A549 (cell line): Measurements from ENCODE around the gene TAS2R16. TPM values are rescaled to one million over a fixed set of nuclear protein-coding genes. Genes with fewer than 3 reads are reported as not detected.

Experiments
- ATAC-seq, 2 experiments: fragments of 200-7000 bp in 1 of 2; fragments of >200 bp in 1 of 2; cut with Nextera tagmentation in 1 of 2; cut with Tn5 transposase in 1 of 2; 3 replicates each; pipeline versions ENCODE4 v1.8.0 to v1.9.1; 2018 to 2020; ENCODE audit warnings: mild to moderate bottlenecking in 1 of 2, moderate library complexity in 1 of 2
- CTCF ChIA-PET: fragments of 300-600 bp; sonication (Branson Sonifier 250); formaldehyde crosslinking; extraction: SDS; loops from one replicate; lab custom pipeline; 2021; ENCODE audit warnings: antibody characterized with exemption, inconsistent platforms; lab: Yijun Ruan, JAX
- POLR2A ChIA-PET: fragments of 350-600 bp; formaldehyde crosslinking; extraction: SDS; loops from one replicate; lab custom pipeline; 2021; ENCODE audit warnings: antibody characterized with exemption, inconsistent platforms; lab: Yijun Ruan, JAX
- DNase-seq, 2 experiments: peaks; one replicate each; pipeline versions ENCODE4 v3.0.0 to v3.0.0-alpha.2; 2011 to 2016; ENCODE audit warnings: low read depth in 1 of 2, low spot score in 1 of 2
- FAIRE-seq: peaks from 2 replicates; lab custom pipeline; 2011; peaks lifted over from hg19 to GRCh38; lab: Jason Lieb, UNC
- H3K27ac ChIP-seq, 2 experiments: fragments of >200 bp; sonication (Bioruptor Twin); formaldehyde crosslinking; 3 replicates each; pipeline ENCODE4 v1.5.1; 2016 to 2017
- H3K4me1 ChIP-seq: fragments of >200 bp; sonication (Bioruptor Twin); formaldehyde crosslinking; 3 replicates; pipeline ENCODE4 v1.6.1; 2016
- H3K4me2 ChIP-seq: fragments of >200 bp; sonication (Bioruptor Twin); formaldehyde crosslinking; 3 replicates; pipeline ENCODE4 v1.6.1; 2016
- H3K4me3 ChIP-seq: fragments of >200 bp; sonication (Bioruptor Twin); formaldehyde crosslinking; 3 replicates; pipeline ENCODE4 v1.5.1; 2016
- H3K9me3 ChIP-seq: fragments of >200 bp; sonication (Bioruptor Twin); formaldehyde crosslinking; 3 replicates; pipeline ENCODE4 v1.6.1; 2016
- BCL3 ChIP-seq: fragments of >200 bp; sonication (Bioruptor Twin); formaldehyde crosslinking; IDR thresholded peaks from 3 replicates; pipeline ENCODE4 v1.6.1; 2016
- BHLHE40 ChIP-seq: IDR thresholded peaks from 2 replicates; pipeline ENCODE4 v1.6.1; 2012; ENCODE audit warnings: low read depth, low read length, inconsistent platforms
- CEBPB ChIP-seq, 2 experiments: fragments of >200 bp in 1 of 2; sonication (Bioruptor Twin) in 1 of 2; formaldehyde crosslinking in 1 of 2; IDR thresholded peaks; 2 replicates each; pipeline ENCODE4 v1.6.1; 2012 to 2016
- CHD2 ChIP-seq: fragments of 150-350 bp; IDR thresholded peaks from 2 replicates; pipeline ENCODE4 v1.6.1; 2014; ENCODE audit warnings: low read length; ENCODE audit not compliant: partially characterized antibody
- CTCF ChIP-seq: fragments of >200 bp; sonication (Bioruptor Twin); formaldehyde crosslinking; IDR thresholded peaks from 3 replicates; pipeline ENCODE4 v1.5.1; 2016
- E2F6 ChIP-seq: IDR thresholded peaks from 2 replicates; pipeline ENCODE4 v1.6.1; 2012; ENCODE audit warnings: low read depth, borderline replicate concordance
- EHF ChIP-seq: fragments of 250-450 bp; sonication (Bioruptor Pico); IDR thresholded peaks from 2 replicates; pipeline ENCODE4 v1.5.0; 2020; ENCODE audit warnings: mild to moderate bottlenecking
- EHMT2 ChIP-seq: fragments of 200-600 bp; sonication (generic); IDR thresholded peaks from 2 replicates; pipeline ENCODE4 v1.6.1; 2016; ENCODE audit warnings: antibody characterized with exemption, low read depth, mild to moderate bottlenecking, moderate library complexity
- GATA3 ChIP-seq: IDR thresholded peaks from 2 replicates; pipeline ENCODE4 v1.6.1; 2012; ENCODE audit warnings: borderline replicate concordance
- HDAC2 ChIP-seq: fragments of 200-600 bp; sonication (generic); IDR thresholded peaks from 2 replicates; pipeline ENCODE4 v1.6.1; 2016
- HOXB13 ChIP-seq: fragments of 250-450 bp; sonication (Bioruptor Pico); IDR thresholded peaks from 2 replicates; pipeline ENCODE4 v1.5.0; 2020; ENCODE audit warnings: low read depth, mild to moderate bottlenecking, moderate library complexity
- KDM5A ChIP-seq: fragments of 200-600 bp; sonication (generic); IDR thresholded peaks from 2 replicates; pipeline ENCODE4 v1.6.1; 2016; ENCODE audit warnings: antibody characterized with exemption, mild to moderate bottlenecking
- MAX ChIP-seq: IDR thresholded peaks from 2 replicates; pipeline ENCODE4 v1.6.1; 2012
- MYC ChIP-seq: IDR thresholded peaks from 2 replicates; pipeline ENCODE4 v1.6.1; 2012; ENCODE audit warnings: mild to moderate bottlenecking, inconsistent platforms, low read length, improper control_type of control experiment, borderline replicate concordance
- NPAS2 ChIP-seq: fragments of 250-450 bp; sonication (Bioruptor Pico); IDR thresholded peaks from 2 replicates; pipeline ENCODE4 v1.8.0; 2022; ENCODE audit warnings: mild to moderate bottlenecking, moderate library complexity, borderline replicate concordance
- NR3C1 ChIP-seq: fragments of >200 bp; sonication (Bioruptor Twin); formaldehyde crosslinking; IDR thresholded peaks from 3 replicates; pipeline ENCODE4 v1.6.1; 2017
- PHF8 ChIP-seq: fragments of 200-600 bp; sonication (generic); IDR thresholded peaks from 2 replicates; pipeline ENCODE4 v1.6.1; 2016; ENCODE audit warnings: low read depth, mild to moderate bottlenecking, antibody characterized with exemption, moderate library complexity, borderline replicate concordance
- POLR2AphosphoS2 ChIP-seq: conservative IDR thresholded peaks from 2 replicates; pipeline ENCODE4 v1.6.1; 2012; ENCODE audit warnings: low read length, improper control_type of control experiment, inconsistent platforms
- RAD21 ChIP-seq, 2 experiments: fragments of >200 bp in 1 of 2; sonication (Bioruptor Twin) in 1 of 2; formaldehyde crosslinking in 1 of 2; IDR thresholded peaks in 1 of 2; conservative IDR thresholded peaks in 1 of 2; 2 replicates in 1 of 2; 3 replicates in 1 of 2; pipeline ENCODE4 v1.6.1; 2012 to 2018; ENCODE audit warnings: inconsistent platforms in 1 of 2
- RNF2 ChIP-seq: fragments of 200-600 bp; sonication (generic); IDR thresholded peaks from 2 replicates; pipeline ENCODE4 v1.6.1; 2016; ENCODE audit warnings: low read depth, mild to moderate bottlenecking, antibody characterized with exemption, moderate library complexity, borderline replicate concordance
- SREBF2 ChIP-seq: fragments of 450-650 bp; IDR thresholded peaks from 2 replicates; pipeline ENCODE4 v1.6.1; 2014; ENCODE audit warnings: mild to moderate bottlenecking, moderate library complexity
- TFCP2L1 ChIP-seq: fragments of 250-450 bp; sonication (Bioruptor Pico); IDR thresholded peaks from 2 replicates; pipeline ENCODE4 v1.5.0; 2021; ENCODE audit warnings: mild to moderate bottlenecking
- TP53 ChIP-seq: fragments of 250-450 bp; sonication (Bioruptor Pico); IDR thresholded peaks from 2 replicates; pipeline ENCODE4 v1.5.0; 2021; ENCODE audit warnings: mild to moderate bottlenecking, moderate library complexity
- ZSCAN20 ChIP-seq: fragments of 250-450 bp; sonication (Bioruptor Pico); IDR thresholded peaks from 2 replicates; pipeline ENCODE4 v1.8.0; 2022; ENCODE audit warnings: mild to moderate bottlenecking, moderate library complexity
- WGBS: methylation state at CpG from one replicate; pipeline ENCODE4 v1.1.6; 2017; ENCODE audit errors: missing lambda C conversion rate; 5-methylcytosine and 5-hydroxymethylcytosine counted together
- polyA plus RNA-seq, 4 experiments: library from polyadenylated mRNA; depleted of rRNA in 3 of 4; stranded (reverse); fragments of >200 nt; fragmentation: RNase III in 1 of 4; extraction: RNeasy Plus Mini Kit Qiagen cat#74134 plus additional on column Dnase treatment in 1 of 4; gene quantifications; 2 replicates in 3 of 4; 3 replicates in 1 of 4; pipeline ENCODE4 v1.2.3, GENCODE V29; 2011 to 2017

Gene TAS2R16
- polyA plus RNA-seq, 2 of the 4 experiments (the other 2 are of a cell fraction), result not detected

GRCh38 chr7:123003539-123004126, 8.1 kb upstream of the TAS2R16 start:
- FAIRE-seq (no peak), ATAC-seq (no peak), DNase-seq (no peak)
- TF ChIP-seq NR3C1, result no peak
- no peak for TF ChIP-seq TFCP2L1 (CRISPR knock-in tag)
- TF ChIP-seq SREBF2, result no peak
- no peak for TF ChIP-seq NPAS2 (CRISPR knock-in tag)
- no peak for TF ChIP-seq TP53 (CRISPR knock-in tag)
- no peak for TF ChIP-seq CTCF
- TF ChIP-seq EHMT2, result no peak
- no peak for TF ChIP-seq E2F6
- TF ChIP-seq ZSCAN20 (CRISPR knock-in tag), result no peak
- no peak for TF ChIP-seq MYC
- TF ChIP-seq BHLHE40, result no peak
- ChIA-PET POLR2A (no interaction called here), CTCF (no interaction called here)
- no peak overlapping the region for H3K4me3 ChIP-seq
- no peaks in the 10 kb centered on the region for H3K4me1 ChIP-seq
- H3K4me2 ChIP-seq, result no peak overlapping the region
- H3K9me3 ChIP-seq, result no peaks in the 10 kb centered on the region
- 39% methylated on average over 5 of the region's 5 CpGs for WGBS
- no peak overlapping the region for H3K27ac ChIP-seq

- no peak for ATAC-seq
- CTCF ChIA-PET, result no interaction called here
- TF ChIP-seq HOXB13 (CRISPR knock-in tag), result no peak
- TF ChIP-seq PHF8, result no peak
- TF ChIP-seq EHF (CRISPR knock-in tag), result no peak
- no peak for TF ChIP-seq MAX
- TF ChIP-seq CHD2, result no peak
- no peak for TF ChIP-seq CEBPB (IDR thresholded peaks at IDR 0.05)
- TF ChIP-seq BHLHE40, result no peak
- TF ChIP-seq TP53 (CRISPR knock-in tag), result no peak
- TF ChIP-seq KDM5A, result no peak
- no peak for TF ChIP-seq EHMT2
- TF ChIP-seq MYC, result no peak
- TF ChIP-seq RNF2, result no peak
- TF ChIP-seq HDAC2, result no peak
- TF ChIP-seq POLR2AphosphoS2, result no peak
- TF ChIP-seq RAD21 (conservative IDR thresholded peaks at IDR 0.05 in 1 of 2, IDR thresholded peaks at IDR 0.05 in 1 of 2), result no peak
- TF ChIP-seq GATA3, result no peak
- TF ChIP-seq BCL3, result no peak
- TF ChIP-seq, all 56 proteins: peak for 0
- Histone ChIP-seq H3K4me3 (no peak overlapping the region), H3K9me3 (no peaks in the 10 kb centered on the region), H3K4me1 (no peaks in the 10 kb centered on the region), H3K27ac (no peak overlapping the region), H3K4me2 (no peak overlapping the region)
- POLR2A ChIA-PET, result no interaction called here
- WGBS, result 60% methylated on average over 2 of the region's 2 CpGs
- FAIRE-seq (no peak), DNase-seq (no peak)
These were observed 5.9 kb downstream of the TAS2R16 start for GRCh38 chr7:122989577-122989976.
